Stimulated activated naive CD4-positive, alpha-beta T cell (primary cell): ENCODE measurements around the gene UBTF.

ENCODE experiments used
- DNase-seq, 6 experiments: peaks; one replicate each; lab custom pipeline; 2025; lab: John Stamatoyannopoulos, UW

The UBTF gene

GRCh38 chr17:44219616-44220212 lies at the start of gene UBTF:
UBTF (minus strand) TSS chr17:44219675; CDS start chr17:44218229, 1,446 bp downstream.
- DNase-seq, result peak; percentile 65 to 88 (median 81)

- no peak for DNase-seq
Observed at GRCh38 chr17:44268709-44269534, 49.4 kb upstream of the UBTF start.

- DNase-seq, result no peak
Observed at GRCh38 chr17:44267818-44268490, 48.5 kb upstream of the UBTF start, which contains the start of gene SLC4A1. SLC4A1 (minus strand) TSS chr17:44268135; CDS start chr17:44262866, 5,269 bp downstream.

GRCh38 chr17:44267165-44267455 lies 47.6 kb upstream of the UBTF start:
- DNase-seq, result no peak

GRCh38 chr17:44266402-44267164 lies 47.1 kb upstream of the UBTF start:
- DNase-seq, result no peak

GRCh38 chr17:44263345-44263902 lies 43.9 kb upstream of the UBTF start:
- no peak for DNase-seq

- DNase-seq, result no peak
Observed at GRCh38 chr17:44262654-44263225, 43.3 kb upstream of the UBTF start.

- DNase-seq, result no peak
Observed at GRCh38 chr17:44260296-44260695, 40.8 kb upstream of the UBTF start.

- no peak for DNase-seq
Observed at GRCh38 chr17:44258811-44259351, 39.4 kb upstream of the UBTF start.

- no peak for DNase-seq
Observed at GRCh38 chr17:44257815-44258760, 38.6 kb upstream of the UBTF start.

- no peak for DNase-seq
Observed at GRCh38 chr17:44256671-44257070, 37.2 kb upstream of the UBTF start.

GRCh38 chr17:44255915-44256314 lies 36.4 kb upstream of the UBTF start:
- no peak for DNase-seq

- DNase-seq, result no peak
Observed at GRCh38 chr17:44254361-44255095, 35.1 kb upstream of the UBTF start.

GRCh38 chr17:44253006-44253405 lies 33.5 kb upstream of the UBTF start:
- DNase-seq, result no peak

- DNase-seq, result no peak
Observed at GRCh38 chr17:44251062-44251461, 31.6 kb upstream of the UBTF start.

- DNase-seq, result no peak
Observed at GRCh38 chr17:44249501-44250246, 30.2 kb upstream of the UBTF start.

- no peak for DNase-seq
Observed at GRCh38 chr17:44247876-44248736, 28.6 kb upstream of the UBTF start.

GRCh38 chr17:44247440-44247841 lies 28.0 kb upstream of the UBTF start:
- DNase-seq, result no peak
